Fibroblast of gingiva (primary cell): Measurements from ENCODE around the gene VPS18.

Experiments
- DNase-seq: peaks from one replicate; pipeline ENCODE4 v3.0.0-alpha.2; 2011; ENCODE audit warnings: low read depth

Gene VPS18

GRCh38 chr15:40925495-40925862 is 31.2 kb downstream of the VPS18 start:
- DNase-seq, result no peak

GRCh38 chr15:40925863-40926658 is 31.8 kb downstream of the VPS18 start:
- no peak for DNase-seq

- no peak for DNase-seq
Measured at GRCh38 chr15:40926659-40927494, 32.6 kb downstream of the VPS18 start.

- no peak for DNase-seq
Measured at GRCh38 chr15:40927495-40927872, 33.2 kb downstream of the VPS18 start.

- DNase-seq, result no peak
Measured at GRCh38 chr15:40927873-40928806, 33.9 kb downstream of the VPS18 start.

GRCh38 chr15:40928821-40929659 is 34.8 kb downstream of the VPS18 start, which contains the start of gene DLL4:
DLL4 (plus strand) TSS chr15:40929340; CDS start chr15:40929669, 329 bp downstream.
- DNase-seq, result peak; percentile 16

GRCh38 chr15:40929660-40930429 is 35.6 kb downstream of the VPS18 start:
- peak; percentile 54 for DNase-seq

GRCh38 chr15:40930430-40931299 is 36.4 kb downstream of the VPS18 start:
- DNase-seq, result no peak

- no peak for DNase-seq
Measured at GRCh38 chr15:40931300-40932142, 37.3 kb downstream of the VPS18 start.

- DNase-seq, result no peak
Measured at GRCh38 chr15:40932156-40932555, 37.9 kb downstream of the VPS18 start.

GRCh38 chr15:40932649-40933516 is 38.6 kb downstream of the VPS18 start:
- DNase-seq, result no peak

- DNase-seq, result no peak
Measured at GRCh38 chr15:40933517-40933902, 39.3 kb downstream of the VPS18 start.

- no peak for DNase-seq
Measured at GRCh38 chr15:40934457-40934856, 40.2 kb downstream of the VPS18 start.

- DNase-seq, result no peak
Measured at GRCh38 chr15:40936234-40936708, 42.0 kb downstream of the VPS18 start.

- DNase-seq, result peak; percentile 34
Measured at GRCh38 chr15:40936709-40937666, 42.7 kb downstream of the VPS18 start.
